ENCODE measurements around the gene CCDC60.

- TF ChIP-seq CTCF (IDR thresholded peaks at IDR 0.05; ENCODE audit: insufficient read depth, low read length) = no peak
- TF ChIP-seq POLR2AphosphoS5 (IDR thresholded peaks at IDR 0.05; ENCODE audit: low read depth) = no peak
- TF ChIP-seq GABPA (IDR thresholded peaks at IDR 0.05; ENCODE audit: low read depth) = no peak
- TF ChIP-seq, protein P1, sequence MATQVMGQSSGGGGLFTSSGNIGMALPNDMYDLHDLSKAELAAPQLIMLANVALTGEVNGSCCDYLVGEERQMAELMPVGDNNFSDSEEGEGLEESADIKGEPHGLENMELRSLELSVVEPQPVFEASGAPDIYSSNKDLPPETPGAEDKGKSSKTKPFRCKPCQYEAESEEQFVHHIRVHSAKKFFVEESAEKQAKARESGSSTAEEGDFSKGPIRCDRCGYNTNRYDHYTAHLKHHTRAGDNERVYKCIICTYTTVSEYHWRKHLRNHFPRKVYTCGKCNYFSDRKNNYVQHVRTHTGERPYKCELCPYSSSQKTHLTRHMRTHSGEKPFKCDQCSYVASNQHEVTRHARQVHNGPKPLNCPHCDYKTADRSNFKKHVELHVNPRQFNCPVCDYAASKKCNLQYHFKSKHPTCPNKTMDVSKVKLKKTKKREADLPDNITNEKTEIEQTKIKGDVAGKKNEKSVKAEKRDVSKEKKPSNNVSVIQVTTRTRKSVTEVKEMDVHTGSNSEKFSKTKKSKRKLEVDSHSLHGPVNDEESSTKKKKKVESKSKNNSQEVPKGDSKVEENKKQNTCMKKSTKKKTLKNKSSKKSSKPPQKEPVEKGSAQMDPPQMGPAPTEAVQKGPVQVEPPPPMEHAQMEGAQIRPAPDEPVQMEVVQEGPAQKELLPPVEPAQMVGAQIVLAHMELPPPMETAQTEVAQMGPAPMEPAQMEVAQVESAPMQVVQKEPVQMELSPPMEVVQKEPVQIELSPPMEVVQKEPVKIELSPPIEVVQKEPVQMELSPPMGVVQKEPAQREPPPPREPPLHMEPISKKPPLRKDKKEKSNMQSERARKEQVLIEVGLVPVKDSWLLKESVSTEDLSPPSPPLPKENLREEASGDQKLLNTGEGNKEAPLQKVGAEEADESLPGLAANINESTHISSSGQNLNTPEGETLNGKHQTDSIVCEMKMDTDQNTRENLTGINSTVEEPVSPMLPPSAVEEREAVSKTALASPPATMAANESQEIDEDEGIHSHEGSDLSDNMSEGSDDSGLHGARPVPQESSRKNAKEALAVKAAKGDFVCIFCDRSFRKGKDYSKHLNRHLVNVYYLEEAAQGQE (IDR thresholded peaks at IDR 0.05; ENCODE audit: insufficient replicate concordance, low read depth) = no peak
Measured at GRCh38 chr12:119540476-119540875, 205.9 kb downstream of the CCDC60 start.
